ENCODE results near the gene HP1BP3.
A peak's percentile ranks its signal among the peaks of the same experiment; 100 is the strongest.
"Not testable (repeated sequence)": the region's sequence is repeated elsewhere in the genome, so short reads cannot be mapped to it uniquely, and the experiment has no call there.

HP1BP3 gene

GRCh38 chr1:20787029-20787839 is at the start of gene HP1BP3:
HP1BP3 (minus strand) TSS chr1:20787307; CDS start chr1:20780440, 6,867 bp downstream.
- Mint-ChIP-seq H3K4me1 (ENCODE audit: low read depth) (peaks cover 28% of the 10 kb centered on the region), H3K27me3 (peaks cover 3% of the 10 kb centered on the region), H3K36me3 (ENCODE audit: low read depth) (peaks cover 25% of the 10 kb centered on the region), H3K9me3 (no peaks in the 10 kb centered on the region), H3K4me3 (peak within 1 kb of the TSS; percentile 97), H3K27ac (peak within 1 kb of the TSS; percentile 97)
- peak; percentile 92 for DNase-seq

- no peak overlapping the region for H3K4me3 Mint-ChIP-seq
- no peaks in the 10 kb centered on the region for H3K27me3 Mint-ChIP-seq
- H3K4me1 Mint-ChIP-seq (ENCODE audit: low read depth) = no peaks in the 10 kb centered on the region
- H3K9me3 Mint-ChIP-seq = no peaks in the 10 kb centered on the region
- DNase-seq = no peak
- H3K27ac Mint-ChIP-seq = no peak overlapping the region
- peaks cover 61% of the 10 kb centered on the region for H3K36me3 Mint-ChIP-seq (ENCODE audit: low read depth)
Observed at GRCh38 chr1:20836230-20836629, 49.1 kb upstream of the HP1BP3 start.

DNA sequence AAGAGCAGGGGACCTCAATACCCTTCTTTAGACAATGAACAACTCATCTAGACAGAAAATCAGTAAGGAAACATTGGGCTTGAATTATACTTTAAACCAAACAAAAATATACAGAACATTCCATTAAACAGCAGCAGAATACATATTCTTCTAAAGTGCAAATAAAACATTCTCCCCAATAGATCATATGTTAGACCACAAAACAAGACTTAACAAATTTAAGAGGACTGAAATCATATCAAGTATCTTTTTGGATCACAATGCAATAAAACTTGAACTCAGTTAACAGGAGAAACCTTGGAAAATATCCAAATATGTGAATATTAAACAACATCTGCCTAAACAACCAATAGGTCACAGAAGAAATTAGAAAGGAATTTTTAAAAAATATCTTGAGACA is 47.7 kb upstream of the HP1BP3 start:
- no peaks in the 10 kb centered on the region for H3K4me1 Mint-ChIP-seq (ENCODE audit: low read depth)
- H3K36me3 Mint-ChIP-seq (ENCODE audit: low read depth) = peaks cover 51% of the 10 kb centered on the region
- H3K27ac Mint-ChIP-seq = no peak overlapping the region

DNA sequence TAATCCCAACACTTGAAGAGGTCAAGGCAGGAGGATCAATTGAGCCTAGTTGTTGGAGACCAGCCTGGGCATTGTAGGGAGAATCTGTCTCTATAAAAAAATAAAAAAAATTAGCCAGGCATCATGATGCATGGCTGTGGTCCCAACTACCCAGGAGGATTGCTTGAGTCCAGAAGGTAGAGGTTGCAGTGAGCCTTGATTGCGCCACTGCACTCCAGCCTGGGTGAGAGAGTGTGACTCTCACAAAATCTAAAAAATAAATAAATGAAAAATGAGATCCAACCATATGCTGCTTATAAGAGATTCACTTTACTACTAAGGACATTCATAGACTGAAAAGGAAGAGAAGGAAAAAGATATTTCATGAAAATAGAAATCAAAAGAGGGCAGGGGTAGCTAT is 47.1 kb upstream of the HP1BP3 start:
- Mint-ChIP-seq H3K4me1 (ENCODE audit: low read depth) (no peaks in the 10 kb centered on the region), H3K36me3 (ENCODE audit: low read depth) (peaks cover 50% of the 10 kb centered on the region), H3K9me3 (no peaks in the 10 kb centered on the region), H3K4me3 (no peak overlapping the region), H3K27ac (no peak overlapping the region), H3K27me3 (no peaks in the 10 kb centered on the region)
- DNase-seq = no peak

More for the DNA sequence above, 47.7 kb upstream of the HP1BP3 start:
- no peak overlapping the region for H3K4me3 Mint-ChIP-seq
- no peaks in the 10 kb centered on the region for H3K27me3 Mint-ChIP-seq
- H3K9me3 Mint-ChIP-seq = no peaks in the 10 kb centered on the region
- DNase-seq = no peak

DNA sequence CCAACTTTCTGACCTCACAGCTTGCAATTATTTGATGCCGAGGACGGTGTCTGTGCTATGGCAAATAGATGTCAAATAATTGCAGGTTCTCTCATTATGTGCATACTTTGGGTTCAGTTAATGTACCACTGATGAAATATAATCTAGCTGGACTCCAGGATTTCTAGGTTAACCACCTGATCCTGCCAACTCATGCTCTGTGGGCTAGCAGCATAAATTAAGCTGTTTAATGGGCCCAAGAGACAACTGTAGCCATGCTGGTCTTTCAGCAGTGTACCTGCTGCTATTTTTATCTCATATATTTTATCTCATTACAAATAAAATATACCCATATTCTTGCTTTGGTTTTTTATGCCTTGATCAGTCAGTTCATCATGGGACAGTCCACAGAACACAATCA is 43.3 kb upstream of the HP1BP3 start:
- Mint-ChIP-seq H3K27ac (no peak overlapping the region), H3K4me3 (no peak overlapping the region), H3K4me1 (ENCODE audit: low read depth) (no peaks in the 10 kb centered on the region), H3K27me3 (no peaks in the 10 kb centered on the region), H3K36me3 (ENCODE audit: low read depth) (peaks cover 57% of the 10 kb centered on the region), H3K9me3 (no peaks in the 10 kb centered on the region)
- no peak for DNase-seq

DNA sequence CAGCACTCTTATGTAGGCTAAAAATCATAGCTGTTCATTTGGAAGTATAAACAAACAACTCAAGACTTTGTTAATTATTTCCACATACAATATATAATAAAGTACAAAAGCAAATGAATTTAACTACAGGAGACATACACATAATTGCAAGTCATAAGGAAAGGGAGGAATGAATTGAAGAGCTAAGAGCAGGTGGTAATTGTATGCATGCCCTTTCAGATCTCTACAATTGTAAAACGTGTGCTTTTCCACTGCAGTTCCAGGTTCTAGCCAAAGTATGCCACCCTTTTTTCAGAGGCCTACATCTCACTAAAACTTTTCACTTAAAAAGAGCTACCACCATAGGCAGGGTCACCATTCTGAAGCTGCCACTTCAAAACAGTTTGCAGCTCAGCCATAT is 42.8 kb upstream of the HP1BP3 start:
- no peaks in the 10 kb centered on the region for H3K4me1 Mint-ChIP-seq (ENCODE audit: low read depth)
- H3K36me3 Mint-ChIP-seq (ENCODE audit: low read depth) = peaks cover 55% of the 10 kb centered on the region
- DNase-seq = no peak
- H3K9me3 Mint-ChIP-seq = no peaks in the 10 kb centered on the region
- no peak overlapping the region for H3K4me3 Mint-ChIP-seq
- H3K27ac Mint-ChIP-seq = no peak overlapping the region
- no peaks in the 10 kb centered on the region for H3K27me3 Mint-ChIP-seq

- H3K27ac Mint-ChIP-seq = no peak overlapping the region
- H3K27me3 Mint-ChIP-seq = no peaks in the 10 kb centered on the region
- no peaks in the 10 kb centered on the region for H3K4me1 Mint-ChIP-seq (ENCODE audit: low read depth)
- peaks cover 55% of the 10 kb centered on the region for H3K36me3 Mint-ChIP-seq (ENCODE audit: low read depth)
- H3K9me3 Mint-ChIP-seq = no peaks in the 10 kb centered on the region
- no peak overlapping the region for H3K4me3 Mint-ChIP-seq
- DNase-seq = no peak
Observed at GRCh38 chr1:20829531-20829930, 42.4 kb upstream of the HP1BP3 start.

- Mint-ChIP-seq H3K36me3 (ENCODE audit: low read depth) (peaks cover 66% of the 10 kb centered on the region), H3K4me3 (no peak overlapping the region), H3K4me1 (ENCODE audit: low read depth) (no peaks in the 10 kb centered on the region), H3K27me3 (no peaks in the 10 kb centered on the region), H3K9me3 (no peaks in the 10 kb centered on the region), H3K27ac (no peak overlapping the region)
- no peak for DNase-seq
Observed at GRCh38 chr1:20823845-20824244, 36.7 kb upstream of the HP1BP3 start.

- no peaks in the 10 kb centered on the region for H3K9me3 Mint-ChIP-seq
- H3K4me1 Mint-ChIP-seq (ENCODE audit: low read depth) = no peaks in the 10 kb centered on the region
- no peak overlapping the region for H3K4me3 Mint-ChIP-seq
- H3K36me3 Mint-ChIP-seq (ENCODE audit: low read depth) = peaks cover 56% of the 10 kb centered on the region
- H3K27me3 Mint-ChIP-seq = no peaks in the 10 kb centered on the region
- no peak for DNase-seq
- no peak overlapping the region for H3K27ac Mint-ChIP-seq
Observed at GRCh38 chr1:20821466-20821865, 34.4 kb upstream of the HP1BP3 start.

GRCh38 chr1:20819818-20820217 is 32.7 kb upstream of the HP1BP3 start:
- Mint-ChIP-seq H3K27me3 (no peaks in the 10 kb centered on the region), H3K9me3 (no peaks in the 10 kb centered on the region), H3K4me1 (ENCODE audit: low read depth) (no peaks in the 10 kb centered on the region), H3K36me3 (ENCODE audit: low read depth) (peaks cover 49% of the 10 kb centered on the region), H3K4me3 (no peak overlapping the region), H3K27ac (no peak overlapping the region)
- no peak for DNase-seq

- Mint-ChIP-seq H3K9me3 (no peaks in the 10 kb centered on the region), H3K4me1 (ENCODE audit: low read depth) (no peaks in the 10 kb centered on the region), H3K27ac (no peak overlapping the region), H3K36me3 (ENCODE audit: low read depth) (peaks cover 40% of the 10 kb centered on the region), H3K4me3 (no peak overlapping the region), H3K27me3 (no peaks in the 10 kb centered on the region)
- no peak for DNase-seq
Observed at GRCh38 chr1:20814534-20814871, 27.4 kb upstream of the HP1BP3 start.

DNA sequence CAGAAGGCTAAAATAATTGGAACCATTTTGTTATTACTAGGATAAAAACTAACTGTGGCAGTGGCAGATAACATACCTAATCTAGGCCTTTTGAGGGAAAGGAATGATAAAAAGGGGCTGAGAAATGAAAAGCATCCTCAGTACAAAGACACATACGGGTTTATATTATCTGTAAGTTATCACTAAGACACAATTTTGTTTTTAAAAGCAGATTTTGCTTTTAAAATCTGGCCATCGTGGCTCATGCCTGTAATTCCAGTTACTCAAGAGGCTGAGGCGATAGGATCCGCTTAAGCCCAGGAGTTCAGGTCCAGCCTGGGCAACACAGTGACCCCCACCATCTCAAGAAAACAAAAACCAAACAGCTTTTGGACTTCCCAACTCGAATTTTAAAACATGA is 24.8 kb upstream of the HP1BP3 start:
- no peaks in the 10 kb centered on the region for H3K27me3 Mint-ChIP-seq
- no peak for DNase-seq
- H3K27ac Mint-ChIP-seq = no peak overlapping the region
- no peaks in the 10 kb centered on the region for H3K9me3 Mint-ChIP-seq
- H3K4me3 Mint-ChIP-seq = no peak overlapping the region
- no peaks in the 10 kb centered on the region for H3K4me1 Mint-ChIP-seq (ENCODE audit: low read depth)
- H3K36me3 Mint-ChIP-seq (ENCODE audit: low read depth) = peaks cover 35% of the 10 kb centered on the region

DNA sequence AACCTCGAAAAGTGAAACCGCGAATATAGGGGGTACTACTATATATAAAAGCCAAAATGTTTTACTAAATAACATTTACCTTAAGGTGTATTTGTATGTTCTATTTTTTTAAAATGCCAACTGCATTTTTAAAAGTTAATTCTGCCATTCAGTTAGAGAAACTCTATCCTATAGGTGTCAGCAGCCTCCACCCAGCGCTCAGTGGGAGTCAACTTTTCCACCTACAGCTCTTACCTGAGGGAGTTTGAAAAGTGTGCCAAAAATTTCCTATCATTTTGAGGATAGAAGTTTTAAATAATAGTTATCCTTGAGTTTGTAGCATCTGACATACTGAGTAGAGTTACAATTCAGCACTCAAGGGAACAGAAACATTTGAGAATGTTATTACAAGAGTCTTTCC is 6.1 kb upstream of the HP1BP3 start:
- no peaks in the 10 kb centered on the region for H3K9me3 Mint-ChIP-seq
- H3K27ac Mint-ChIP-seq = no peak overlapping the region
- H3K4me1 Mint-ChIP-seq (ENCODE audit: low read depth) = peaks cover 2% of the 10 kb centered on the region
- H3K4me3 Mint-ChIP-seq = no peak overlapping the region
- no peaks in the 10 kb centered on the region for H3K36me3 Mint-ChIP-seq (ENCODE audit: low read depth)
- DNase-seq = no peak
- H3K27me3 Mint-ChIP-seq = peaks cover 3% of the 10 kb centered on the region

- Mint-ChIP-seq H3K27me3 (peaks cover 3% of the 10 kb centered on the region), H3K4me3 (no peak overlapping the region), H3K27ac (no peak overlapping the region), H3K9me3 (no peaks in the 10 kb centered on the region), H3K4me1 (ENCODE audit: low read depth) (peaks cover 11% of the 10 kb centered on the region), H3K36me3 (ENCODE audit: low read depth) (peaks cover 3% of the 10 kb centered on the region)
- no peak for DNase-seq
Observed at GRCh38 chr1:20792196-20792595, 5.1 kb upstream of the HP1BP3 start.

DNA sequence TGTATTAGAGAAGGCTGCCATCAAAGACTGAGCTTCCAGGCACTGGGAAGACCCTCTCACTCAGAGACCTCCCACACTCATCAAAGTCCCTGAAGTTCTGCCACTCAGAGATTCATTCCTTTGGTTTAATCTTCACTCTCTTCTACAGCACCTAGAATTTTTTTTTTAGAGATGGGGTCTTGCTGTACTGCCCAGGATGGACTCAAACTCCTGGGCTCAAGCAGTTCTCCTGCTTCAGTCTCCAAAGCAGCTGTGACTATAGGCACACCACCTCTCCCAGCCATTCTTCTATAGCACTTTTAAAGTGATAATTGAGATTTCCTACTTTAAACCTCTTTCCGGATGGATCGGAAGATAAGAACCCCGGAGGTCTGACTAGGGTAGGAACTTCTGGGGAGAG is 3.7 kb upstream of the HP1BP3 start:
- Mint-ChIP-seq H3K4me3 (no peak overlapping the region), H3K4me1 (ENCODE audit: low read depth) (peaks cover 11% of the 10 kb centered on the region), H3K36me3 (ENCODE audit: low read depth) (peaks cover 8% of the 10 kb centered on the region), H3K9me3 (no peaks in the 10 kb centered on the region), H3K27me3 (peaks cover 3% of the 10 kb centered on the region), H3K27ac (no peak overlapping the region)
- no peak for DNase-seq

GRCh38 chr1:20789598-20789997 is 2.5 kb upstream of the HP1BP3 start:
- H3K4me1 Mint-ChIP-seq (ENCODE audit: low read depth) = peaks cover 19% of the 10 kb centered on the region
- not testable (repeated sequence) for H3K9me3 Mint-ChIP-seq, H3K27ac Mint-ChIP-seq, DNase-seq, H3K27me3 Mint-ChIP-seq, H3K4me3 Mint-ChIP-seq
- H3K36me3 Mint-ChIP-seq (ENCODE audit: low read depth) = peaks cover 20% of the 10 kb centered on the region

Data from activated T-cell treated with anti-CD3 and anti-CD28 coated beads, Interleukin-2, amount 50 U/mL, for 24 hours (primary cell).